Muscle of leg (tissue), 11 donors: ENCODE data around the gene GTF3C5. TPM values are rescaled to one million over a fixed set of nuclear protein-coding genes. Genes with fewer than 3 reads are reported as not detected.
"Not testable (repeated sequence)": the region's sequence is repeated elsewhere in the genome, so short reads cannot be mapped to it uniquely, and the experiment has no call there.

ENCODE experiments used
- DNase-seq: peaks from one replicate; pipeline ENCODE4 v3.0.0; 2013
- H3K27ac ChIP-seq: one replicate; pipeline ENCODE4 v1.5.1; 2013; ENCODE audit warnings: mild to moderate bottlenecking, low read length, control low read depth
- H3K27me3 ChIP-seq: one replicate; pipeline ENCODE4 v1.6.1; 2013; ENCODE audit warnings: low read length; ENCODE audit not compliant: control insufficient read depth, insufficient read depth
- H3K36me3 ChIP-seq: one replicate; pipeline ENCODE4 v1.6.1; 2013; ENCODE audit warnings: low read length; ENCODE audit not compliant: control insufficient read depth, insufficient read depth
- H3K4me1 ChIP-seq: one replicate; pipeline ENCODE4 v1.6.1; 2013; ENCODE audit warnings: low read length; ENCODE audit not compliant: control insufficient read depth, insufficient read depth
- H3K4me3 ChIP-seq: one replicate; pipeline ENCODE4 v1.5.1; 2013; ENCODE audit warnings: low read length, control low read depth
- H3K9me3 ChIP-seq: replicated peaks from 2 replicates; pipeline ENCODE4 v1.6.1; 2013; ENCODE audit warnings: low read depth, low read length; ENCODE audit not compliant: control insufficient read depth
- WGBS: methylation state at CpG from one replicate; pipeline ENCODE4 v1.1.5; 2013; ENCODE audit warnings: missing lambda C conversion rate; ENCODE audit not compliant: insufficient coverage; 5-methylcytosine and 5-hydroxymethylcytosine counted together
- polyA plus RNA-seq, 8 donors: library from polyadenylated mRNA; unstranded; fragments of 120-200 nt; gene quantifications; one replicate each; pipeline versions ENCODE4 v1.2.1 to v1.2.3, GENCODE V29; 2013; ENCODE audit warnings: inconsistent platforms in 1 of 8, low replicate concordance in 1 of 8; ENCODE audit not compliant: insufficient read length in 8 of 8, insufficient read depth in 1 of 8
- total RNA-seq: library from RNA; stranded (reverse); fragments of 120-200 nt; gene quantifications from one replicate; pipeline ENCODE4 v1.2.4, GENCODE V29; 2013

The GTF3C5 gene
- total and polyA plus RNA-seq, 9 donors = 44.6 to 55.1 (median 48.1) TPM

- Histone ChIP-seq H3K4me3 (no peak overlapping the region), H3K4me1 (peaks cover 10% of the 10 kb centered on the region), H3K36me3 (peaks cover 19% of the 10 kb centered on the region), H3K27ac (no peak overlapping the region), H3K27me3 (no peaks in the 10 kb centered on the region), H3K9me3 (no peaks in the 10 kb centered on the region)
- 91% methylated on average over 12 of the region's 17 CpGs for WGBS
- DNase-seq = no peak
These were observed 34.2 kb downstream of the GTF3C5 start for GRCh38 chr9:133065070-133065388.

GRCh38 chr9:133066181-133066983 is 35.6 kb downstream of the GTF3C5 start:
- Histone ChIP-seq H3K27me3 (no peaks in the 10 kb centered on the region), H3K27ac (no peak overlapping the region), H3K4me3 (no peak overlapping the region), H3K4me1 (peaks cover 1% of the 10 kb centered on the region), H3K9me3 (no peaks in the 10 kb centered on the region), H3K36me3 (peaks cover 19% of the 10 kb centered on the region)
- no peak for DNase-seq
- WGBS = 88% methylated on average over 13 of the region's 25 CpGs

- 93% methylated on average over 9 of the region's 11 CpGs for WGBS
- DNase-seq = no peak
- H3K9me3 ChIP-seq = no peaks in the 10 kb centered on the region
These were observed 36.2 kb downstream of the GTF3C5 start for GRCh38 chr9:133067006-133067405.

GRCh38 chr9:133067813-133068212 is 37.0 kb downstream of the GTF3C5 start:
- DNase-seq = no peak
- Histone ChIP-seq H3K36me3 (peaks cover 24% of the 10 kb centered on the region), H3K27ac (no peak overlapping the region), H3K27me3 (no peaks in the 10 kb centered on the region), H3K9me3 (no peaks in the 10 kb centered on the region), H3K4me3 (no peak overlapping the region), H3K4me1 (no peaks in the 10 kb centered on the region)
- 90% methylated on average over 5 of the region's 11 CpGs for WGBS

More at GRCh38 chr9:133067006-133067405, 36.2 kb downstream of the GTF3C5 start:
- Histone ChIP-seq H3K27ac (no peak overlapping the region), H3K4me1 (no peaks in the 10 kb centered on the region), H3K4me3 (no peak overlapping the region), H3K36me3 (peaks cover 24% of the 10 kb centered on the region), H3K27me3 (no peaks in the 10 kb centered on the region)

- H3K9me3 ChIP-seq, H3K4me1 ChIP-seq, DNase-seq, H3K4me3 ChIP-seq, H3K27ac ChIP-seq, H3K27me3 ChIP-seq: not testable (repeated sequence)
- H3K36me3 ChIP-seq = peaks cover 24% of the 10 kb centered on the region
- no CpG with 5 or more reads among the region's 15 CpGs for WGBS
These were observed 37.6 kb downstream of the GTF3C5 start for GRCh38 chr9:133068431-133068830.

GRCh38 chr9:133070500-133070961 is 39.7 kb downstream of the GTF3C5 start:
- not testable (repeated sequence) for H3K9me3 ChIP-seq, H3K4me1 ChIP-seq, DNase-seq, H3K4me3 ChIP-seq, H3K27ac ChIP-seq, H3K27me3 ChIP-seq
- WGBS = 94% methylated on average over 15 of the region's 17 CpGs
- H3K36me3 ChIP-seq = peaks cover 14% of the 10 kb centered on the region

GRCh38 chr9:133070985-133071384 is 40.2 kb downstream of the GTF3C5 start:
- not testable (repeated sequence) for DNase-seq
- WGBS = 100% methylated on average over 1 of the region's 31 CpGs

GRCh38 chr9:133071484-133072150 is 40.8 kb downstream of the GTF3C5 start:
- Histone ChIP-seq H3K9me3 (no peaks in the 10 kb centered on the region), H3K4me1 (peaks cover 3% of the 10 kb centered on the region), H3K27me3 (no peaks in the 10 kb centered on the region), H3K36me3 (peaks cover 8% of the 10 kb centered on the region), H3K4me3 (no peak overlapping the region), H3K27ac (no peak overlapping the region)
- WGBS = 93% methylated on average over 4 of the region's 33 CpGs
- DNase-seq = no peak

More at GRCh38 chr9:133070985-133071384, 40.2 kb downstream of the GTF3C5 start:
- peaks cover 11% of the 10 kb centered on the region for H3K36me3 ChIP-seq
- H3K9me3 ChIP-seq, H3K4me1 ChIP-seq, H3K27ac ChIP-seq, H3K4me3 ChIP-seq, H3K27me3 ChIP-seq: not testable (repeated sequence)

GRCh38 chr9:133072210-133072609 is 41.4 kb downstream of the GTF3C5 start:
- H3K4me3 ChIP-seq, H3K4me1 ChIP-seq, H3K27ac ChIP-seq, H3K36me3 ChIP-seq, DNase-seq, H3K27me3 ChIP-seq, H3K9me3 ChIP-seq: not testable (repeated sequence)
- 100% methylated on average over 1 of the region's 5 CpGs for WGBS

GRCh38 chr9:133073086-133074014 is 42.6 kb downstream of the GTF3C5 start:
- H3K36me3 ChIP-seq = peaks cover 5% of the 10 kb centered on the region
- peaks cover 3% of the 10 kb centered on the region for H3K4me1 ChIP-seq
- H3K9me3 ChIP-seq = no peaks in the 10 kb centered on the region
- WGBS = 79% methylated on average over 6 of the region's 12 CpGs
- H3K4me3 ChIP-seq = no peak overlapping the region
- H3K27me3 ChIP-seq = no peaks in the 10 kb centered on the region
- H3K27ac ChIP-seq = no peak overlapping the region
- DNase-seq = no peak
